ENCODE measurements around the gene MINDY4. TPM values are rescaled to one million over a fixed set of nuclear protein-coding genes. Genes with fewer than 3 reads are reported as not detected.

MINDY4 gene
- total RNA-seq, 1 experiment from 2014 or later = 1.8 TPM

DNA sequence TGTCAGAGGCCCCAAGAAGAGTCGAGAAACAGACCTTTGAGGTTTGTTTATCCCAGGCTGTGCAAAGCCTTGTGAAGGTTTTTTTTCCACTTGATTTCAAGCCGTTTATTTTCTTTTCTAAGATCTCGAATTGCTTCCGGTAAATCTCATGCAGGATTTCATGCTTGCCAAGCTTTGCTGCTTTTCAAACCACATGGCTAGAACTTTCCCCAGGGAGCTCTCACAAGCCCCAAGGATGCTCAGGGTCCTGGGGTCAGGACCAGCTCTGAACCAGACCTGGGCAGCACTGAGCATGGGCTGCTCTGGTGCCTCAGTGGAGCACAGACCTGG lies 92.5 kb downstream of the MINDY4 start:
- ATAC-seq (no peak), DNase-seq (ENCODE audit: low spot score) (no peak)
- CTCF ChIA-PET = interaction anchor here (1.2 to 2.2 kb wide), 2 partner anchors 39 to 75 kb away, joined by 3 to 11 read pairs; no protein-coding TSS in a partner anchor
- H3K36me3 Mint-ChIP-seq = no peaks in the 10 kb centered on the region
- no peaks in the 10 kb centered on the region for H3K4me1 Mint-ChIP-seq
- no peaks in the 10 kb centered on the region for H3K9me3 Mint-ChIP-seq
- POLR2A ChIA-PET = no interaction called here
- H3K27me3 Mint-ChIP-seq (ENCODE audit: low read depth) = no peaks in the 10 kb centered on the region
- H3K4me3 Mint-ChIP-seq = no peak overlapping the region
- peak overlapping the region; percentile 15; the same call in 1 of the 2 replicates for H3K27ac Mint-ChIP-seq
- TF ChIP-seq, protein P1, sequence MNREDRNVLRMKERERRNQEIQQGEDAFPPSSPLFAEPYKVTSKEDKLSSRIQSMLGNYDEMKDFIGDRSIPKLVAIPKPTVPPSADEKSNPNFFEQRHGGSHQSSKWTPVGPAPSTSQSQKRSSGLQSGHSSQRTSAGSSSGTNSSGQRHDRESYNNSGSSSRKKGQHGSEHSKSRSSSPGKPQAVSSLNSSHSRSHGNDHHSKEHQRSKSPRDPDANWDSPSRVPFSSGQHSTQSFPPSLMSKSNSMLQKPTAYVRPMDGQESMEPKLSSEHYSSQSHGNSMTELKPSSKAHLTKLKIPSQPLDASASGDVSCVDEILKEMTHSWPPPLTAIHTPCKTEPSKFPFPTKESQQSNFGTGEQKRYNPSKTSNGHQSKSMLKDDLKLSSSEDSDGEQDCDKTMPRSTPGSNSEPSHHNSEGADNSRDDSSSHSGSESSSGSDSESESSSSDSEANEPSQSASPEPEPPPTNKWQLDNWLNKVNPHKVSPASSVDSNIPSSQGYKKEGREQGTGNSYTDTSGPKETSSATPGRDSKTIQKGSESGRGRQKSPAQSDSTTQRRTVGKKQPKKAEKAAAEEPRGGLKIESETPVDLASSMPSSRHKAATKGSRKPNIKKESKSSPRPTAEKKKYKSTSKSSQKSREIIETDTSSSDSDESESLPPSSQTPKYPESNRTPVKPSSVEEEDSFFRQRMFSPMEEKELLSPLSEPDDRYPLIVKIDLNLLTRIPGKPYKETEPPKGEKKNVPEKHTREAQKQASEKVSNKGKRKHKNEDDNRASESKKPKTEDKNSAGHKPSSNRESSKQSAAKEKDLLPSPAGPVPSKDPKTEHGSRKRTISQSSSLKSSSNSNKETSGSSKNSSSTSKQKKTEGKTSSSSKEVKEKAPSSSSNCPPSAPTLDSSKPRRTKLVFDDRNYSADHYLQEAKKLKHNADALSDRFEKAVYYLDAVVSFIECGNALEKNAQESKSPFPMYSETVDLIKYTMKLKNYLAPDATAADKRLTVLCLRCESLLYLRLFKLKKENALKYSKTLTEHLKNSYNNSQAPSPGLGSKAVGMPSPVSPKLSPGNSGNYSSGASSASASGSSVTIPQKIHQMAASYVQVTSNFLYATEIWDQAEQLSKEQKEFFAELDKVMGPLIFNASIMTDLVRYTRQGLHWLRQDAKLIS (CRISPR knock-in tag; IDR thresholded peaks at IDR 0.05; ENCODE audit: borderline replicate concordance) = no peak
- TF ChIP-seq, protein P2, sequence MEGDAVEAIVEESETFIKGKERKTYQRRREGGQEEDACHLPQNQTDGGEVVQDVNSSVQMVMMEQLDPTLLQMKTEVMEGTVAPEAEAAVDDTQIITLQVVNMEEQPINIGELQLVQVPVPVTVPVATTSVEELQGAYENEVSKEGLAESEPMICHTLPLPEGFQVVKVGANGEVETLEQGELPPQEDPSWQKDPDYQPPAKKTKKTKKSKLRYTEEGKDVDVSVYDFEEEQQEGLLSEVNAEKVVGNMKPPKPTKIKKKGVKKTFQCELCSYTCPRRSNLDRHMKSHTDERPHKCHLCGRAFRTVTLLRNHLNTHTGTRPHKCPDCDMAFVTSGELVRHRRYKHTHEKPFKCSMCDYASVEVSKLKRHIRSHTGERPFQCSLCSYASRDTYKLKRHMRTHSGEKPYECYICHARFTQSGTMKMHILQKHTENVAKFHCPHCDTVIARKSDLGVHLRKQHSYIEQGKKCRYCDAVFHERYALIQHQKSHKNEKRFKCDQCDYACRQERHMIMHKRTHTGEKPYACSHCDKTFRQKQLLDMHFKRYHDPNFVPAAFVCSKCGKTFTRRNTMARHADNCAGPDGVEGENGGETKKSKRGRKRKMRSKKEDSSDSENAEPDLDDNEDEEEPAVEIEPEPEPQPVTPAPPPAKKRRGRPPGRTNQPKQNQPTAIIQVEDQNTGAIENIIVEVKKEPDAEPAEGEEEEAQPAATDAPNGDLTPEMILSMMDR (IDR thresholded peaks at IDR 0.05) = no peak
- no peak for TF ChIP-seq HMGA2 (CRISPR knock-in tag; IDR thresholded peaks at IDR 0.05)
- no peak for TF ChIP-seq IRF2 (CRISPR knock-in tag; IDR thresholded peaks at IDR 0.05; ENCODE audit: borderline replicate concordance, low read depth)
- no peak for TF ChIP-seq GTF2I (CRISPR knock-in tag; conservative IDR thresholded peaks at IDR 0.05)
- TF ChIP-seq CREB1 (CRISPR knock-in tag; IDR thresholded peaks at IDR 0.05) = no peak
- TF ChIP-seq, protein P3, sequence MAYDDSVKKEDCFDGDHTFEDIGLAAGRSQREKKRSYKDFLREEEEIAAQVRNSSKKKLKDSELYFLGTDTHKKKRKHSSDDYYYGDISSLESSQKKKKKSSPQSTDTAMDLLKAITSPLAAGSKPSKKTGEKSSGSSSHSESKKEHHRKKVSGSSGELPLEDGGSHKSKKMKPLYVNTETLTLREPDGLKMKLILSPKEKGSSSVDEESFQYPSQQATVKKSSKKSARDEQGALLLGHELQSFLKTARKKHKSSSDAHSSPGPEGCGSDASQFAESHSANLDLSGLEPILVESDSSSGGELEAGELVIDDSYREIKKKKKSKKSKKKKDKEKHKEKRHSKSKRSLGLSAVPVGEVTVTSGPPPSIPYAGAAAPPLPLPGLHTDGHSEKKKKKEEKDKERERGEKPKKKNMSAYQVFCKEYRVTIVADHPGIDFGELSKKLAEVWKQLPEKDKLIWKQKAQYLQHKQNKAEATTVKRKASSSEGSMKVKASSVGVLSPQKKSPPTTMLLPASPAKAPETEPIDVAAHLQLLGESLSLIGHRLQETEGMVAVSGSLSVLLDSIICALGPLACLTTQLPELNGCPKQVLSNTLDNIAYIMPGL (CRISPR knock-in tag; IDR thresholded peaks at IDR 0.05) = no peak

DNA sequence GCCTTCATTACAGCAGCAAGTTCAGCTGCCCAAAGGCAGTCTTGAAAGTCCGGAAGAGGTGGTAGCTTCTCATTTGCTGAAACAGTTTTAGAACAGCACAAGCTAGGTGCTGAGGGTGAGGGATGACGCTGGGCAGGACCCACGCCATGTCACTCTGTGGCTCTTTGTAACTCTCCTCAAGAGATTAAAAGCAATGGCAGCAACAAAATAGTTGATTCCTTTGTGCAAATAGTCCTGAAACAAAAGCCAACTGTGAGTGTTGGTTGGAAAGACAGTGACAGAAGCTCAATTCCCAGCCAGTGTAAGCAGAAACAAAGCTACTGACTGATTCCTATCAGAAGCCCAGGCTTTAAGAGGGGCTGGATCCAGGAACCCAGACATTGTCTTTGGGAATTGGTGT lies 92.9 kb downstream of the MINDY4 start:
- no peak for ATAC-seq
- POLR2A ChIA-PET = no interaction called here
- Mint-ChIP-seq H3K4me3 (no peak overlapping the region), H3K4me1 (no peaks in the 10 kb centered on the region), H3K36me3 (no peaks in the 10 kb centered on the region), H3K27ac (0 out of 2 replicates have a peak overlapping the region, but pooled peaks have one; percentile 15), H3K27me3 (ENCODE audit: low read depth) (no peaks in the 10 kb centered on the region), H3K9me3 (no peaks in the 10 kb centered on the region)
- DNase-seq (ENCODE audit: low spot score) = no peak
- TF ChIP-seq ZNF671 (CRISPR knock-in tag; IDR thresholded peaks at IDR 0.05) (no peak), CREM (CRISPR knock-in tag; IDR thresholded peaks at IDR 0.05) (no peak), FOXP1 (CRISPR knock-in tag; IDR thresholded peaks at IDR 0.05; ENCODE audit: borderline replicate concordance) (no peak), ETV6 (CRISPR knock-in tag; IDR thresholded peaks at IDR 0.05) (no peak), GRHL2 (CRISPR knock-in tag; IDR thresholded peaks at IDR 0.05; ENCODE audit: insufficient replicate concordance, severe bottlenecking) (no peak), ATF1 (CRISPR knock-in tag; IDR thresholded peaks at IDR 0.05) (no peak)
- TF ChIP-seq, protein P4, sequence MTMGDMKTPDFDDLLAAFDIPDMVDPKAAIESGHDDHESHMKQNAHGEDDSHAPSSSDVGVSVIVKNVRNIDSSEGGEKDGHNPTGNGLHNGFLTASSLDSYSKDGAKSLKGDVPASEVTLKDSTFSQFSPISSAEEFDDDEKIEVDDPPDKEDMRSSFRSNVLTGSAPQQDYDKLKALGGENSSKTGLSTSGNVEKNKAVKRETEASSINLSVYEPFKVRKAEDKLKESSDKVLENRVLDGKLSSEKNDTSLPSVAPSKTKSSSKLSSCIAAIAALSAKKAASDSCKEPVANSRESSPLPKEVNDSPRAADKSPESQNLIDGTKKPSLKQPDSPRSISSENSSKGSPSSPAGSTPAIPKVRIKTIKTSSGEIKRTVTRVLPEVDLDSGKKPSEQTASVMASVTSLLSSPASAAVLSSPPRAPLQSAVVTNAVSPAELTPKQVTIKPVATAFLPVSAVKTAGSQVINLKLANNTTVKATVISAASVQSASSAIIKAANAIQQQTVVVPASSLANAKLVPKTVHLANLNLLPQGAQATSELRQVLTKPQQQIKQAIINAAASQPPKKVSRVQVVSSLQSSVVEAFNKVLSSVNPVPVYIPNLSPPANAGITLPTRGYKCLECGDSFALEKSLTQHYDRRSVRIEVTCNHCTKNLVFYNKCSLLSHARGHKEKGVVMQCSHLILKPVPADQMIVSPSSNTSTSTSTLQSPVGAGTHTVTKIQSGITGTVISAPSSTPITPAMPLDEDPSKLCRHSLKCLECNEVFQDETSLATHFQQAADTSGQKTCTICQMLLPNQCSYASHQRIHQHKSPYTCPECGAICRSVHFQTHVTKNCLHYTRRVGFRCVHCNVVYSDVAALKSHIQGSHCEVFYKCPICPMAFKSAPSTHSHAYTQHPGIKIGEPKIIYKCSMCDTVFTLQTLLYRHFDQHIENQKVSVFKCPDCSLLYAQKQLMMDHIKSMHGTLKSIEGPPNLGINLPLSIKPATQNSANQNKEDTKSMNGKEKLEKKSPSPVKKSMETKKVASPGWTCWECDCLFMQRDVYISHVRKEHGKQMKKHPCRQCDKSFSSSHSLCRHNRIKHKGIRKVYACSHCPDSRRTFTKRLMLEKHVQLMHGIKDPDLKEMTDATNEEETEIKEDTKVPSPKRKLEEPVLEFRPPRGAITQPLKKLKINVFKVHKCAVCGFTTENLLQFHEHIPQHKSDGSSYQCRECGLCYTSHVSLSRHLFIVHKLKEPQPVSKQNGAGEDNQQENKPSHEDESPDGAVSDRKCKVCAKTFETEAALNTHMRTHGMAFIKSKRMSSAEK (CRISPR knock-in tag; IDR thresholded peaks at IDR 0.05; ENCODE audit: borderline replicate concordance) = no peak
- TF ChIP-seq, protein P2 (IDR thresholded peaks at IDR 0.05) = no peak
- TF ChIP-seq, protein P5, sequence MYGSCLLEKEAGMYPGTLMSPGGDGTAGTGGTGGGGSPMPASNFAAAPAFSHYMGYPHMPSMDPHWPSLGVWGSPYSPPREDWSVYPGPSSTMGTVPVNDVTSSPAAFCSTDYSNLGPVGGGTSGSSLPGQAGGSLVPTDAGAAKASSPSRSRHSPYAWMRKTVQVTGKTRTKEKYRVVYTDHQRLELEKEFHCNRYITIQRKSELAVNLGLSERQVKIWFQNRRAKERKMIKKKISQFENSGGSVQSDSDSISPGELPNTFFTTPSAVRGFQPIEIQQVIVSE (CRISPR knock-in tag; IDR thresholded peaks at IDR 0.05; ENCODE audit: borderline replicate concordance) = no peak
- CTCF ChIA-PET = interaction anchor here (1.2 to 2.2 kb wide), 2 partner anchors 39 to 75 kb away, joined by 3 to 11 read pairs; no protein-coding TSS in a partner anchor

Data from WTC11 (cell line).